NCI-H345 treated with DMSO at 0.1 percent for 48 hours (cell line): ENCODE data around the gene SLC66A2.

Experiments used
- DNase-seq: peaks from one replicate; lab custom pipeline; 2025; ENCODE audit not compliant: unreplicated experiment; lab: John Stamatoyannopoulos, UW

The SLC66A2 gene

DNA sequence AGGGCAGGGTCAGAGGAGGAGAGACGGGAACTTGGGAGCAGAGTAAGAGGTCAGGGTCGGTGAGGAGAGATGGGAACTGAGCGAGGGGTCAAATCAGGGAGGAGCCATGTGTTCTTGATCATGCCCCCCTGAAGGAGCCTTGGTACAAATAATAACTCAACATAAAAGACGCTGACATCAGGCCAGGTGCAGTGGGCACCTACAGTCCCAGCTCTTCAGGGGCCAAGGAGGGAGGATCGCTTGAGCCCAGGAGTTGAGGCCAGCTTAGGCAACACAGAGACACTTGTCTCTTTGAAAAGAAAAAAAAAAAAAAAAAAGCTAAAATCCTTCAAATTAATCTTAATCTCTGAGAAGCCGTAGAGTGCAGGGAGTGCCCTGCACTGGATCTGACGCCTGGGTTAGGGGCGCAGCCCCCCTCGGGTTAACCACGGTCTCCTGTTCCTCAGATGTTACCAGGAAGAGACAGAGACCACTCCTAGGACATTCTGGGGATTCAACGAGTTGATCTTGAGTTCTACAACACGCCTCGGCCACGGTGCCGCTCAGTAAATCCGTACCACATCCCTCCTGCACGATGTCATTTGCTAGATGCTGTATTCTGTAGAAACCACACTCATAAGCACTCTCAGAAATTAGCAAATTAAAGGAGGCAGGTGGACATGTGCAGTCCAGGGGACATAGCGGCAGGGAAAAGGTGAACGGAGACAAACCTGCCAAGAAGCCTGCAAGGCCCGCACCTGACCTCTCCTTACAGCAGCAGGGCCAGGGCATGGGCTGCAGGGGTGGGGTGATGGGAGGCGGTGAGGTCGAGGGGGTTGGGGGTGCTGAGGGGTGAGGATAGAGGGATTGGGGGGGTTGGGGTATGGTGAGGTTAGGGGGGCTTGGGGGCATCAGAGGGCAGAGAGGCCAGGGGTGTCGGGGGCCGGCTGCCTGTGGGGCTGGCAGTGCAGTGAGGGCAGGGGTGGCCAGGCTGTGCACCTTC is 29.2 kb downstream of the SLC66A2 start:
- DNase-seq, result no peak

GRCh38 chr18:79919089-79919488 is 32.4 kb downstream of the SLC66A2 start:
- no peak for DNase-seq

GRCh38 chr18:79918615-79919011 is 32.8 kb downstream of the SLC66A2 start:
- DNase-seq, result no peak

- DNase-seq, result no peak
Observed at GRCh38 chr18:79917853-79918614, 33.4 kb downstream of the SLC66A2 start.

GRCh38 chr18:79917169-79917852 is 34.1 kb downstream of the SLC66A2 start:
- DNase-seq, result no peak

GRCh38 chr18:79916546-79917168 is 34.8 kb downstream of the SLC66A2 start:
- DNase-seq, result no peak

DNA sequence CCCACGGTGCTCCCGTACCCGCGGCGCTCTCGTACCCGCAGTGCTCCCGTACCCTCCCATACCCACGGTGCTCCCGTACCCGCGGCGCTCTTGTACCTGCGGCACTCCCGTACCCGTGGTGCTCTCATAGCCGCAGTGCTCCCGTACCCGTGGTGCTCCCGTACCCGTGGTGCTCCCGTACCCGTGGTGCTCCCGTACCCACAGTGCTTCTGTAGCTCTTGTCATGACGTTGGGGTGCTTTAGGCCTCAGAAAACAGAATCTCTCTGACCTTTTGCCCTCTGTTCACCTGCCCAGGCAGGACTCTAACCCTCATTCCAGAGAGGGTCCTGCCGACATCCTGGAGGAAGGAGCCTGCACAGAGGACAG is 35.3 kb downstream of the SLC66A2 start:
- DNase-seq, result no peak

DNA sequence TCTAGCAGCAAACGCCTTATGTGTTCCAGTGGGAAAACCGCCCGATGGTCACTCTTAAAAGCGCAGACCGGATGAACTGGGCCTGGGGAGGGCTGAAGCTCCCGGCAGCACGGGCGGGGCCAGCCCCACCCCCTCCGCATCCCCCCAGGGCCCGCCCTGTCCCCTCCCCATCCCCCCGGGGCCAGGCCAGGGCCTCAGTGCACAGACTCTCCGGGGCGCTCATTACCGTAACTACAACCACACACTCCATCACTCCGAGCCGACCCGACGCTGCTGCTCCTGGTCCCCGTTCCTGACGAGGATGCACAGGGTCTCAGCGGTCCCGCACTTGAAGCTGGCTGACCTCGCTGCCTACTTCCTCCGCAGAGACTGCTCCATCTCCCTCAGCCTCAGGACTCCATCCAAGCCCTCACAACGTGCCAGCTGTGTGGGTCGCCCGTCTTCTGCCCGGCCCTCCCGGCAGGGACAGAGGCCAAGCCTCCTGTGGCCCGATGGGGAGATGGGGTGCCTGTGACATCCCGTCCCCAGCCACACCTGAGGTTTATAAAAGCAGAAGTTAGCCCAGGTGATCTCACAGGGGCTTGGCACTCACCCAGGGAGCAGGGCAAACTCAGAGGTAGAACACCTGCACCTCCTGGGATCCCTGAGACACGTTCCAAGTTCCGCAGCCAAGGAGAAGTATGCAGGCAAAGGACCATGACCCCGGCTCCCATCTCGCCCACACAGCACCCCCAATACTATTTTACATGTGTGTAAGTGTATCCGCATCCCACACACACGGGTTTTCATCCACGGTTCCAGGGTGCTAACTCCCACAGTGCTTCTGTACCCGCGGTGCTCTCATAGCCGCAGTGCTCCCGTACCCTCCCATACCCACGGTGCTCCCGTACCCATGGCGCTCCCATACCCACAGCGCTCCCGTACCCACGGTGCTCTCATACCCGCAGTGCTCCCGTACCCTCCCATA is 36.0 kb downstream of the SLC66A2 start:
- DNase-seq, result no peak

- no peak for DNase-seq
Observed at GRCh38 chr18:79914614-79915160, 36.8 kb downstream of the SLC66A2 start.

DNA sequence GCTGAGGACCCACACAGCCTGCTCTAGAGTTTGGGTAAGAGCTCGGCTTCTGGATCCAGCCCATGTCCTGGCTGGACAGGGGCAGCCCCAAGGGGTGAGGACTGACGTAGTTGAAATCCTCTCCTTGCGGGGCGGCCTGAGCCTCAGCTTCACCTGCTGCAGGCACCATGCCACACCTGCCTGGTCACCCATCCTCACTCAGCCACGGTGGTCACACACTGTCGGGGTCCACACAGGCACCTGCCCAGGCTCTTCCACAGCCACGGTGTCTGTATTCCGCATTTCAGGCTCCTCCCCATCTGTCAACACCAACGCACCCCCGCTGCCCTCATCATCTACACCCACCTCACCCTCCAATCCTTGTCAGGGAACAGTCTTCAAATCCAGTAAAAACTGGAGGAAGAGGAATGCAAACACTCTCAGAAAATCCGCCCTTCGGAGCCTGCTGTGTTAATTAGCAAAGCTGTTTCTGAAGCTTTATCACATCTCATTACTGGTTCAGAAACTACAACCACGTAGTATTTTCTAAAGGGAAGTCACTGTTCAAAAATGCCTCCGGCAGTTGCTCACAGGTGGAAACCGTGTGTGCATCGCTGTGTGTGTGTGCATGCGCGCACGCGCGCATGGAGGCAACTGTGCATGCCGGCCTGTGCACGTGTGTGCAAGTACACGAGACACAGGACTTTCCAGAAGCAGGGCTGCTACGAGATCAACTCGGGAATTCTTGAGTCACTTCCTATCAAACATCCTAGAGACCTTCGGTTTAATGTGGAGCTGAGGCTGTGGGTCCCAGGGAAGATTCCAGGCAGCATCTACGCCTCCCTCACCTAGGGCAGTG is 38.2 kb downstream of the SLC66A2 start:
- no peak for DNase-seq

DNA sequence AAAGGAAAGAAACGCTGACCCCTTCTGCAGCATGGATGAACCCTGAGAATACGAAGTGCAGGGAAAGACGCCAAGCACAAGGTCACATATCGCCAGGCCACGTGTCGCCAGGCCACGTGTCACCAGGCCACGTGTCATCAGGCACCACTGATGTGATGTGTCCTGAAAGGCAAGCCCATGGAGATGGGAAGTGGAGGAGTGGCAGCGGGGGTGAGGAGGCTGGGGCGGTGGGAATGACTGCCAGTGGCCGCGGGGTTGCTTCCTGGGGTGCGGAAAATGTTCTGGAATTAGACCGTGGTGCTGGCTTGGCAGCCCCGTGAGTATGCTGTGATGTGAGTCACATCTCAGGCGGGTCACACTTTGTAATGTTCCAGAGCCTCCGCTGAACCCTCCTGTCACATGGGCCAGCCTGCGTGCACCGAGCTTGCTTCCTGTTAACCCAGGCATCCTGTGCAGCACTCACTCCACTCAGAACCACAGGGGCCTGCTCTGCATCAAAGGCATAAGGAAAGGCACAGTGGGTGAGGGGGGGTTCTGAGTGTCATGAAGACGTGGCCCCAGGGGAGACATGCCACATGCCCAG is 39.0 kb downstream of the SLC66A2 start:
- DNase-seq, result no peak

DNA sequence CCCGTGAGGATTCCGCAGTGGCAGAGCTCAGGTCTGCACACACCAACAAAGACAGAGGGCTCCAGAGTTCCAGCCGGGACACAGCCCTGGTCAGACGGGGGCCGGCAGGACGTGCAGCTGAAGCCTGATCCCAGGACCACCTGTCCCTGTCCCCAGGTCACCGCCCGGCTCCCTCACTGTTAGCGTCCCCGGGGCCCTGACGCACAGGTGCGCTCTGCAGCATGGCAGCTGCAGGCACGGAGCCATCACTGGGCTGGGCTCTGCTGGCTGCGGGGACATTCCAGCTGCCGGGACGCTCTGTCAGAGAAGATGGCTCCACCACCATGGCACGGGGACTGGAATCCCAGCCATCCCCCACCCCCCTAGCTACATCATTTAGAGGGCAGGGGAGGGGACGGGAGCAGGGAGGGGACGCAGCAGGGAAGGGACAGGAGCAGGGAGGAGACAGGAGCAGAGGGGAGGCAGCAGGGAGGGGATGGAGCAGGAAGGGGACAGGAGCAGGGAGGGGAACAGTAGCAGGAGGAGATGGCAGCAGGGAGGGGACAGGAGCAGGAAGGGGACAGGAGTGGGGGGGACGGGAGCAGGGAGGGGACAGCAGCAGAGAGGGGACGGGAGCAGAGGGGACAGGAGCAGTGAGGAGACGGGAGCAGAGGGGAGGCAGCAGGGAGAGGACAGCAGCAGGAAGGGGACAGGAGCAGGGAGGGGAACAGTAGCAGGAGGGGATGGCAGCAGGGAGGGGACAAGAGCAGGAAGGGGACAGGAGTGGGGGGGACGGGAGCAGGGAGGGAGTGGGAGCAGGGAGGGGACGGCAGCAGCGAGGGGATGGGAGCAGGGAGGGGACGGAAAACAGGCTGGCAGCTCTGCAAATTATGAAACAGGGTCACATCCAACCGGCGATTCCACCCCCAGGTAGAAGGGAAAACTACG is 39.8 kb downstream of the SLC66A2 start:
- no peak for DNase-seq

DNA sequence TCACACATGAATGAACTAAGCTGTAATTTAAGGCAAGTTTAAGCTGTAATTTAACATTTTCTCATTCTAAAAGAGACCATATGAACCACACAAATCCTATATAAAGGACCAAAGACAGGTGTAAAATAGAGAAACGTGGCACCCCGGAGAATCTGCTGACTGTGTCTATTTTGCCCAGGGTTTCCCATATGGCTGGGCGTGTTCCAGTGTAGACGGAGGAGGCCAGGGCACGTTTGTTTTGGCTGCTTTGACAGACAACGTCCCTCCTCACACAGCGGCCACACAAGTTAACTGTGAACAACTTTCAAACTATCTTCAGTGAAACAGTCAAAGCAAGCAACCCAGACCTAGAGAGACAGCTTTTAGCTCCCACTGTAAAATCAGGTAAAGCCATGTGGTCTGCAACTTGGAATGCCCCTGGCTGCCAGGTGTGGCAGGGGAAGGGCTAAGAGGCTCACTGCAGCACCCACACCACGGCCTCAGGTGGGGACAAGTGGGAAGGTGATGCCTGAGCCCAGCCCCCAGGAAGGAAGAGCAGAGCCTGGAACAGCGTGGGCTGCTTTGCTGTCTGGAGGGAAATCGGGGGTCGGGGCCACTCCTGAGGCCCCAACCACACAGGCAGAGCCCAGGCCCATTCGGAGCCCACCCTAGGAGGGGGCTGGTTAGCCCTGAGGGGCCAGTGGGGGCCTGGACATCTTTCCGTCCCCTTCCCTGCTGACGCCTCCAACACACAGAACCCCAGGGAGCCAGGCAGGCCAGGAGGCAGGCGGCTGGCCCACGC is 40.7 kb downstream of the SLC66A2 start:
- DNase-seq, result no peak

DNA sequence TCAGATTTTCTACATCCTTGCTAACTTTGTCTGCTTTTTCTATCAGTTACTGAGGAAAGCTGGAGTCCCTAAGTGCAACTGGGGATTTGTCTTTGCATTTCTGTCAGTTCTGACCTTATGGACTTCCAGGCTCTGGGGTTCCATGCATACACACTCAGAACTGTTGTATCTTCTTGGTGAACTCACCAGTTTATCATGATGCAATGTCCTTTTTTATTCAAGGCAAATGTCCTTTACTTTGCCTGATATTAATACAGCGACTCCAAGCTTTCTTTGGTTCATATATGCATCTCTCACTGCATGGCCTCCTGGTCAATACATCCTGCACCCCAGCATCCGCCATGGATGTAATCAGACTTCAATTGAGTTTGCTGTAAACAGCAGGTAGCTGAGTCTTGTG is 44.7 kb downstream of the SLC66A2 start:
- DNase-seq, result no peak

DNA sequence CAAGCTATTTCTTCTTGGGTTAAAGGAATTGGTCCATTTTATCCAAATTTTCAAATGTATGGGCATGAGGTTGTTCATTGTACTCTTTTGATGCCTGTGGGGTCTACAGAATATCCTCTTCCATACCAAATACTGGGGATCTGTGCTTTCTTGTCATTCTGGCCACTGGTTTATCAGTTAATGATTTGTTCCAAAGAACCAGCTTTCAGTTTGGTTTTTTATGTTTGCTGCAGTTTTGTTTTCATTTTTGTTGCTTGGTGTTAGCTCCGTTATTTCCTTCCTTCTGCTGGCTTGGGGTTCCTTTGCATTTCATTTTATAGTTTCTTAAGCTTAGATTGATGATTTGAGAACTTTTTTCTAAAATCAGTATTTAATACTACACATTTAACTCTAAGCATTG is 45.5 kb downstream of the SLC66A2 start:
- DNase-seq, result no peak

- DNase-seq, result no peak
Observed at GRCh38 chr18:79905389-79905911, 46.0 kb downstream of the SLC66A2 start.
